Measurements from ENCODE around the gene PIGV. TPM values are rescaled to one million over a fixed set of nuclear protein-coding genes. Genes with fewer than 3 reads are reported as not detected.

Gene PIGV
- total and polyA plus RNA-seq, 2 donors (not counting 1 experiment from before 2014, with no cell fraction given) = 9.2 to 17.4 TPM

DNA sequence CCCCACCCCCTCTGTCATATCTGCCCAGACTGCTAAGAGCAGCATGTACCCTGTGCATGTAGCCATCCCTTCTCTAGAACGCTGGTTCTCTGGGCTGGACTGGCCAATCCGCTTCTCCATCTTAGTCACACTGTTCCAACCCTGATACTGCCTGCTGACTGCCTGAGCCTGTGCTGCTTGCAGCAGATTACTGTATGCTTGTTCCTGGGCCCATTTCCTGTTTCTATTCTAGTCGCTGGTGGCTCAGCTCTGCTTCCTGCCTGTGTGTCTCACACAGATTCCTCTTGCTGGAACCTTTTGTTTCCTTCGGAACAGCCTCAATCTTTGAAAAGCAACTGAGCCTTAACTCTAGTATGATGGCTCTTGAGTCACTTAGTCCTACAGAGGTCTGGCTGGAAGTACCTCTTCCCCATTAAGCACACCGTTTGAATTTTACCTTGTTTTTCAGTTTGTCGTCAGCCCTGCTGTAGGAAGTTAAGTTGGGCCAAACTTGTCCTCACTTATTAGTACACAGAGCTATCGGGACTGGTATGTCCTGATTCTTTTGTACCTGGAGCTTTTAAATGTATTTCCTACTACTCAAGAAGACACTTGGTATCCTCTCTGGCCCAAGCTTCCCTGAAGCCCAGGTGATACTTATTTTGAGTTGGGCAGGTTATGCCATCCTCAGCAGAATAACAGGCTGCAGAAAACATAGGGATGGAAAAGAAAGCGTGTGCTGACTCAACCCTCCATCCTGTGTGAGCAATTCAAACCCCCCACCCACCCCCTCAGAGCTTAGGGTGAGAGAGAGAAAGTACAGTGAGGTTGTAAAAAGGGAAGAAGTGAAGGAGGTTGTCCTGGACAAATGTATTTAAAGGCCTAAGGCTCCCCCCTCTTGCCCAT, 43.4 kb upstream of the PIGV start:
- CTCF ChIA-PET = interaction anchor here (0.7 to 3.2 kb wide), 11 partner anchors 13 to 193 kb away, joined by 3 to 24 read pairs (median 5); partner anchors contain the start of gene ARID1A
- Histone ChIP-seq H3K4me3 (ENCODE audit: control extremely low read depth in 1 of 5, extremely low read depth in 1 of 5, insufficient read depth in 1 of 5, low read depth in 2 of 5, low read length in 4 of 5) (peak overlapping the region; percentile 7 to 51 (median 39)), H3K9ac (ENCODE audit: low read length) (peak overlapping the region; percentile 61), H3K9me3 (ENCODE audit: control extremely low read depth in 1 of 3, control insufficient read depth in 2 of 3, insufficient read depth in 1 of 3, low read length in 2 of 3) (no peaks in the 10 kb centered on the region), H3K36me3 (replicated peaks in 1 of 2; ENCODE audit: control extremely low read depth in 1 of 2, control insufficient read depth in 1 of 2, extremely low read depth in 1 of 2, insufficient read depth in 2 of 2, low read length in 1 of 2) (peaks cover 1 to 47% of the 10 kb centered on the region in 2 experiments), H3K4me1 (ENCODE audit: control insufficient read depth in 2 of 2, insufficient read depth in 2 of 2, low read length in 2 of 2) (peaks cover 82 to 88% of the 10 kb centered on the region in 2 donors), H3K4me2 (replicated peaks; ENCODE audit: low read depth, low read length, poor library complexity, severe bottlenecking) (peak overlapping the region; percentile 78), H3K27ac (ENCODE audit: low read length in 2 of 2) (peak overlapping the region; percentile 75 to 96), H3K27me3 (replicated peaks in 1 of 4; ENCODE audit: control extremely low read depth in 1 of 4, control insufficient read depth in 3 of 4, insufficient read depth in 4 of 4, low read length in 3 of 4) (no peaks in the 10 kb centered on the region), H4K20me1 (ENCODE audit: control insufficient read depth, insufficient read depth, low read length, poor library complexity, severe bottlenecking) (peaks cover 10% of the 10 kb centered on the region), H3K79me2 (ENCODE audit: control insufficient read depth, insufficient read depth, low read length) (peaks cover 72% of the 10 kb centered on the region), H2AFZ (ENCODE audit: insufficient read depth, low read depth, low read length, poor library complexity, severe bottlenecking) (peak overlapping the region; percentile 68)
- TF ChIP-seq CTCF (IDR thresholded peaks at IDR 0.05) = no peak
- no peak for TF ChIP-seq EZH2 (IDR thresholded peaks at IDR 0.05; ENCODE audit: borderline replicate concordance, insufficient read depth, low read depth, low read length, poor library complexity, severe bottlenecking)
- peak; percentile 88 for DNase-seq
- Mint-ChIP-seq H3K4me1 (peaks cover 83% of the 10 kb centered on the region), H3K9me3 (ENCODE audit: insufficient read depth) (no peaks in the 10 kb centered on the region), H3K27ac (peak overlapping the region; percentile 92), H3K27me3 (no peaks in the 10 kb centered on the region), H3K4me3 (peak overlapping the region; percentile 80)
- intact Hi-C loops (cut with micrococcal nuclease) = loop anchor here (1.0 to 5.0 kb wide), 5 partner anchors 22 to 197 kb away; partner anchors contain the start of gene PIGV
- peak; percentile 95 for ATAC-seq (ENCODE audit: low read depth)
- POLR2A ChIA-PET = interaction anchor here (0.9 to 4.8 kb wide), 2 partner anchors 45 to 47 kb away, joined by 3 to 26 read pairs; partner anchors contain the start of gene ARID1A
- WGBS (ENCODE audit: insufficient coverage) = 0% methylated on average over 4 of the region's 8 CpGs
